Cardiac muscle cell (in vitro differentiated cells and primary cell): ENCODE data around the gene COX5B. TPM values are rescaled to one million over a fixed set of nuclear protein-coding genes. Genes with fewer than 3 reads are reported as not detected.

Source experiments
- DNase-seq, 2 donors: peaks; one replicate each; pipeline versions ENCODE4 v3.0.0 to v3.0.0-alpha.2; 2010 to 2017; ENCODE audit warnings: low read depth in 1 of 2, low spot score in 1 of 2
- H3K27ac ChIP-seq: fragments of 200-600 bp; sonication (generic); 2 replicates; pipeline ENCODE4 v1.5.1; 2016
- H3K27me3 ChIP-seq: fragments of 200-600 bp; sonication (generic); 2 replicates; pipeline ENCODE4 v1.6.0; 2016; ENCODE audit warnings: control low read depth
- H3K36me3 ChIP-seq: fragments of 200-600 bp; sonication (generic); 2 replicates; pipeline ENCODE4 v1.5.1; 2016; ENCODE audit warnings: control low read depth
- H3K4me1 ChIP-seq: fragments of 200-600 bp; sonication (generic); 2 replicates; pipeline ENCODE4 v1.8.1; 2017; ENCODE audit warnings: low read depth, mild to moderate bottlenecking, mixed run types
- H3K4me3 ChIP-seq: fragments of 200-600 bp; sonication (generic); 2 replicates; pipeline ENCODE4 v1.5.1; 2016; ENCODE audit warnings: mild to moderate bottlenecking
- H3K9me3 ChIP-seq: fragments of 200-600 bp; sonication (generic); 2 replicates; pipeline ENCODE4 v1.5.1; 2017; ENCODE audit warnings: low read depth, mild to moderate bottlenecking, control low read depth
- CTCF ChIP-seq: IDR thresholded peaks from 2 replicates; pipeline ENCODE4 v1.5.1; 2012; ENCODE audit warnings: low read depth, mild to moderate bottlenecking, low read length
- polyA plus RNA-seq: library from polyadenylated mRNA; unstranded; fragments of >200 nt; fragmentation: Nextera tagmentation; extraction: Ambion mirVana; gene quantifications from 2 replicates; pipeline ENCODE4 v1.2.1, GENCODE V29; 2016
- total RNA-seq: library from RNA; depleted of rRNA; stranded (reverse); fragments of >200 nt; gene quantifications from 2 replicates; pipeline ENCODE4 v1.2.3, GENCODE V29; 2016

Gene COX5B
- total and polyA plus RNA-seq, 2 experiments from 2014 or later = 429 to 969 TPM

GRCh38 chr2:97653473-97653872 lies 7.6 kb downstream of the COX5B start:
- Histone ChIP-seq H3K36me3 (peaks cover 19% of the 10 kb centered on the region), H3K9me3 (no peaks in the 10 kb centered on the region), H3K4me3 (no peak overlapping the region), H3K27ac (no peak overlapping the region), H3K4me1 (no peaks in the 10 kb centered on the region), H3K27me3 (no peaks in the 10 kb centered on the region)
- no peak for TF ChIP-seq CTCF
- DNase-seq = no peak

GRCh38 chr2:97653874-97654273 lies 8.0 kb downstream of the COX5B start:
- Histone ChIP-seq H3K27me3 (no peaks in the 10 kb centered on the region), H3K4me1 (no peaks in the 10 kb centered on the region), H3K36me3 (peaks cover 19% of the 10 kb centered on the region), H3K4me3 (no peak overlapping the region), H3K27ac (no peak overlapping the region), H3K9me3 (no peaks in the 10 kb centered on the region)
- TF ChIP-seq CTCF = no peak
- DNase-seq = no peak

- Histone ChIP-seq H3K4me1 (no peaks in the 10 kb centered on the region), H3K27ac (no peak overlapping the region), H3K4me3 (no peak overlapping the region), H3K27me3 (no peaks in the 10 kb centered on the region), H3K36me3 (peaks cover 17% of the 10 kb centered on the region), H3K9me3 (no peaks in the 10 kb centered on the region)
- DNase-seq = no peak
- TF ChIP-seq CTCF = no peak
Observed at GRCh38 chr2:97654309-97654708, 8.4 kb downstream of the COX5B start.

GRCh38 chr2:97654791-97655190 lies 8.9 kb downstream of the COX5B start:
- Histone ChIP-seq H3K4me1 (no peaks in the 10 kb centered on the region), H3K27ac (no peak overlapping the region), H3K9me3 (no peaks in the 10 kb centered on the region), H3K36me3 (peaks cover 17% of the 10 kb centered on the region), H3K4me3 (no peak overlapping the region), H3K27me3 (no peaks in the 10 kb centered on the region)
- no peak for TF ChIP-seq CTCF
- no peak for DNase-seq

GRCh38 chr2:97656129-97656755 lies 10.4 kb downstream of the COX5B start:
- no peak for DNase-seq
- Histone ChIP-seq H3K27ac (no peak overlapping the region), H3K4me1 (no peaks in the 10 kb centered on the region), H3K36me3 (peaks cover 17% of the 10 kb centered on the region), H3K27me3 (no peaks in the 10 kb centered on the region), H3K9me3 (no peaks in the 10 kb centered on the region), H3K4me3 (no peak overlapping the region)
- no peak for TF ChIP-seq CTCF
